ENCODE results near the gene MCM8. TPM values are rescaled to one million over a fixed set of nuclear protein-coding genes. Genes with fewer than 3 reads are reported as not detected.

MCM8 gene
- total RNA-seq, 2 experiments from 2014 or later = 43.7 to 58.2 TPM

DNA sequence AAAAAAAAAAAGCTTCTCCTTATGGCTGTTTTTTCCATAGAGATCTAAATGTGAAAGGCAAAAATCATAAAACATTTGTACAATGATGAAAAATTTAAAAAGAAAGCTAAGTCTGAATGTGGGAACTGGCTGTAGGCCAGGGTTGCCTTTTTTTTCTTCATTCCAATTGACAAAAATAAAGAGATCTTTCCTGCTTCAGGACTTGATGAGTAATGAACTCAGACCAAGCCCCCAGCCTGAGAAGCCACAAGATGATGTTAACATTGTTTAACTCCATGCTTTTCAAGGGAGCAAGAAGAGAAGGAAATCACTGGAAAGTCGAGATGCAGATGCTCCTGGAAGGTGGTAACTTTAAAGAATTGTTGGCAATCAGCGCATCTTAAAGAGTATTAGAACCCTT is 41.5 kb upstream of the MCM8 start:
- Histone ChIP-seq H3K9me2 (ENCODE audit: insufficient read depth, low read length) (no peaks in the 10 kb centered on the region), H3K4me3 (ENCODE audit: low read depth, low read length, poor library complexity, severe bottlenecking) (no peak overlapping the region), H4K20me1 (ENCODE audit: insufficient read depth, low read length) (no peaks in the 10 kb centered on the region), H3K9me3 (ENCODE audit: low read length) (no peaks in the 10 kb centered on the region), H2AFZ (ENCODE audit: low read length) (no peak overlapping the region), H3K79me2 (ENCODE audit: insufficient read depth, low read depth, low read length) (no peaks in the 10 kb centered on the region), H3K4me2 (ENCODE audit: low read length) (no peak overlapping the region), H3K27ac (ENCODE audit: low read depth, low read length, poor library complexity, severe bottlenecking) (no peak overlapping the region), H3K36me3 (ENCODE audit: insufficient read depth, low read length) (no peaks in the 10 kb centered on the region), H3K4me1 (ENCODE audit: insufficient read depth, low read length, poor library complexity, severe bottlenecking) (peaks cover 9% of the 10 kb centered on the region)
- POLR2A ChIA-PET = no interaction called here
- TF ChIP-seq CTCF (conservative IDR thresholded peaks at IDR 0.05; ENCODE audit: low read length) (no peak), EZH2phosphoT487 (IDR thresholded peaks at IDR 0.05; ENCODE audit: borderline replicate concordance, low read depth, low read length) (no peak)
- intact Hi-C loops (cut with micrococcal nuclease; ENCODE audit: unreplicated experiment) = no loop called here
- CTCF ChIA-PET (ENCODE audit: unreplicated experiment) = no interaction called here
- no peak for DNase-seq (ENCODE audit: low spot score)
- BruUV-seq (replicated peaks) = no TSS peak

- Histone ChIP-seq H3K4me3 (ENCODE audit: low read depth, low read length, poor library complexity, severe bottlenecking) (no peak overlapping the region), H3K9me2 (ENCODE audit: insufficient read depth, low read length) (no peaks in the 10 kb centered on the region), H3K36me3 (ENCODE audit: insufficient read depth, low read length) (no peaks in the 10 kb centered on the region), H3K9me3 (ENCODE audit: low read length) (no peaks in the 10 kb centered on the region), H3K79me2 (ENCODE audit: insufficient read depth, low read depth, low read length) (no peaks in the 10 kb centered on the region), H3K4me1 (ENCODE audit: insufficient read depth, low read length, poor library complexity, severe bottlenecking) (peaks cover 9% of the 10 kb centered on the region), H2AFZ (ENCODE audit: low read length) (no peak overlapping the region), H4K20me1 (ENCODE audit: insufficient read depth, low read length) (no peaks in the 10 kb centered on the region), H3K27ac (ENCODE audit: low read depth, low read length, poor library complexity, severe bottlenecking) (no peak overlapping the region), H3K4me2 (ENCODE audit: low read length) (no peak overlapping the region)
- intact Hi-C loops (cut with micrococcal nuclease; ENCODE audit: unreplicated experiment) = no loop called here
- BruUV-seq (replicated peaks) = no TSS peak
- DNase-seq (ENCODE audit: low spot score) = no peak
- no peak for TF ChIP-seq EZH2phosphoT487 (IDR thresholded peaks at IDR 0.05; ENCODE audit: borderline replicate concordance, low read depth, low read length)
- no peak for TF ChIP-seq CTCF (conservative IDR thresholded peaks at IDR 0.05; ENCODE audit: low read length)
- POLR2A ChIA-PET = no interaction called here
- CTCF ChIA-PET (ENCODE audit: unreplicated experiment) = no interaction called here
Measured at GRCh38 chr20:5910186-5910585, 40.3 kb upstream of the MCM8 start.

DNA sequence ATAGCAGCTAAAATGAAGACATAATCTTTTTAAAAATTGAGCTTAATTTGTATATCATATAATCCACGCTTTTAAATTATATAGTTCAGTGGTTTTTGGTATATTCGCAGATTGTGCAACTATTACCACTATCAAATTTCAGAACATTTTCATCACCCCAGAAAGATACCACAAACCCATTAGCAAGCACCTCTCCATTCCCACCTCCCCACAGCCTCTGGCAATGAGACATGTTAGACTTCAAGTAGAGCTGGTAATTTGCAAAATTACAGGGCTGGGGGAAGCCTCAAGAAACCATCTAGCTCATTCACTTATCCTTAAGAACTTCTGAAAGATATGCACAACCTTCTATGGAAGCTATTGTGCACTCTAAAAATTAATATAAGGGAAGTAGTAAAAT is 37.3 kb upstream of the MCM8 start:
- Histone ChIP-seq H3K27ac (ENCODE audit: low read depth, low read length, poor library complexity, severe bottlenecking) (no peak overlapping the region), H3K4me1 (ENCODE audit: insufficient read depth, low read length, poor library complexity, severe bottlenecking) (peaks cover 9% of the 10 kb centered on the region), H3K4me3 (ENCODE audit: low read depth, low read length, poor library complexity, severe bottlenecking) (no peak overlapping the region), H3K9me2 (ENCODE audit: insufficient read depth, low read length) (no peaks in the 10 kb centered on the region), H3K36me3 (ENCODE audit: insufficient read depth, low read length) (no peaks in the 10 kb centered on the region), H3K9me3 (ENCODE audit: low read length) (no peaks in the 10 kb centered on the region), H2AFZ (ENCODE audit: low read length) (no peak overlapping the region), H3K79me2 (ENCODE audit: insufficient read depth, low read depth, low read length) (no peaks in the 10 kb centered on the region), H3K4me2 (ENCODE audit: low read length) (no peak overlapping the region), H4K20me1 (ENCODE audit: insufficient read depth, low read length) (no peaks in the 10 kb centered on the region)
- no TSS peak for BruUV-seq (replicated peaks)
- POLR2A ChIA-PET = interaction anchor here (0.7 to 1.0 kb wide), 3 partner anchors 72 to 116 kb away, joined by 3 read pairs; no protein-coding TSS in a partner anchor
- no peak for TF ChIP-seq EZH2phosphoT487 (IDR thresholded peaks at IDR 0.05; ENCODE audit: borderline replicate concordance, low read depth, low read length)
- no peak for TF ChIP-seq CTCF (conservative IDR thresholded peaks at IDR 0.05; ENCODE audit: low read length)
- DNase-seq (ENCODE audit: low spot score) = no peak
- intact Hi-C loops (cut with micrococcal nuclease; ENCODE audit: unreplicated experiment) = no loop called here
- CTCF ChIA-PET (ENCODE audit: unreplicated experiment) = no interaction called here

Data from OCI-LY7 (cell line).